RWPE2 (cell line): ENCODE results near the gene EEF1AKMT1.

Experiments
- ATAC-seq: fragments of 200-7000 bp; cut with Tn5 transposase; 3 replicates; pipeline ENCODE4 v1.9.1; 2021; ENCODE audit warnings: low read depth
- DNase-seq: peaks from one replicate; pipeline ENCODE4 v3.0.0-alpha.2; 2020; ENCODE audit warnings: low spot score
- H3K27ac ChIP-seq: fragments of 450-650 bp; 2 replicates; pipeline ENCODE4 v1.5.1; 2017; ENCODE audit warnings: mild to moderate bottlenecking; ENCODE audit not compliant: poor library complexity, severe bottlenecking
- H3K27me3 ChIP-seq: fragments of 250-450 bp; sonication (Bioruptor Pico); 2 replicates; pipeline ENCODE4 v1.5.1; 2021; ENCODE audit warnings: mild to moderate bottlenecking, moderate library complexity; ENCODE audit not compliant: insufficient read depth, poor library complexity, severe bottlenecking
- H3K36me3 ChIP-seq: fragments of 250-450 bp; sonication (Bioruptor Pico); 2 replicates; pipeline ENCODE4 v1.5.1; 2020; ENCODE audit warnings: low read depth, mild to moderate bottlenecking, moderate library complexity
- H3K4me1 ChIP-seq: fragments of 250-450 bp; sonication (Bioruptor Pico); 2 replicates; pipeline ENCODE4 v1.5.1; 2021; ENCODE audit warnings: mild to moderate bottlenecking, moderate library complexity; ENCODE audit not compliant: insufficient read depth, poor library complexity, severe bottlenecking
- H3K4me3 ChIP-seq: fragments of 250-450 bp; sonication (Bioruptor Pico); 2 replicates; pipeline ENCODE4 v1.5.1; 2021; ENCODE audit warnings: mild to moderate bottlenecking, moderate library complexity; ENCODE audit not compliant: severe bottlenecking
- H3K9me3 ChIP-seq: fragments of 250-450 bp; sonication (Bioruptor Pico); 2 replicates; pipeline ENCODE4 v1.5.1; 2021; ENCODE audit warnings: mild to moderate bottlenecking, moderate library complexity; ENCODE audit not compliant: severe bottlenecking
- CTCF ChIP-seq: fragments of 450-650 bp; IDR thresholded peaks from one replicate; pipeline ENCODE4 v1.5.1; 2017; ENCODE audit warnings: mild to moderate bottlenecking, moderate library complexity; ENCODE audit not compliant: poor library complexity, severe bottlenecking

EEF1AKMT1 gene

DNA sequence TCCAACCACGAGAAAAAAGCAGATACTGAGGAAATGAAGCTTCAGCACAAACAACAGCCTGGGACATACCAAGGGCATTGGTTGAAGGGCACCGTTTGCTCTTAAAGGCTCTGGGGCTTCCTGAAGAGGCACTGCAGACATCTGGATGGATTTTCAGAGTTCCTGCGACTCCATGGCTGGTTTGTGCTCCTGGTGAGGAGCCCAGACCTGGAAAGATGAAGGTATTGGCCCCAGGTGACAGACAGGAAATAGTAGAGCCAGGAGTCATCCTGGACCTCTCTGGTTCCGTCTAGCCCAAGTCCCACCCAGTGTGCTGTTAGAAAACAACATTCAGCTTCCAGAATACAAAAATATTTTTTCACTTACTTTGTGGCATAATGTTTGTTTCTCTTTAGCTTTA, 64.0 kb downstream of the EEF1AKMT1 start:
- no peak for DNase-seq
- H3K27ac ChIP-seq = peak overlapping the region; percentile 5
- TF ChIP-seq CTCF = no peak
- no peaks in the 10 kb centered on the region for H3K9me3 ChIP-seq
- H3K4me3 ChIP-seq = no peak overlapping the region
- ATAC-seq = no peak
- peaks cover 8% of the 10 kb centered on the region for H3K4me1 ChIP-seq
- H3K27me3 ChIP-seq = no peaks in the 10 kb centered on the region
- H3K36me3 ChIP-seq = no peaks in the 10 kb centered on the region

DNA sequence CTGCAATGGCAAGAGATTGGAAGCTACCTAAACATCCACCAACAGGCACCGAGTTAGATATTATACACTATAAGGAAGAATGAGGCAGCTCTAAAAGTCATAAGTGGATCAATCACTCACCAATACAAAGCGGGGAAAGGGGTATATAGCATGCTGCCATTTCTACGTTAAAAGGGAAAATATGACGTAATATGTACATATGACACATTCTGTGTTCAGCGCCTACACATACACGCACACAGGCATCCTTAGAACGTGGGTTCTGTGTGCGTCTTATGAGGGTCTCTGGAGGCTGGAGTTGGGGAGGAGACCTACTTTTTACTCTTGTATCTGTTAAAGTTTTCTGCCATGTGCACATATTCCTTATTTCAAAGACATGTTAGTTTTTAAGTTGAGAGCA, 64.4 kb downstream of the EEF1AKMT1 start:
- H3K9me3 ChIP-seq = no peaks in the 10 kb centered on the region
- ATAC-seq = no peak
- DNase-seq = no peak
- H3K4me1 ChIP-seq = peaks cover 8% of the 10 kb centered on the region
- H3K27ac ChIP-seq = peak overlapping the region; percentile 5
- H3K4me3 ChIP-seq = no peak overlapping the region
- H3K27me3 ChIP-seq = no peaks in the 10 kb centered on the region
- no peaks in the 10 kb centered on the region for H3K36me3 ChIP-seq
- TF ChIP-seq CTCF = no peak

DNA sequence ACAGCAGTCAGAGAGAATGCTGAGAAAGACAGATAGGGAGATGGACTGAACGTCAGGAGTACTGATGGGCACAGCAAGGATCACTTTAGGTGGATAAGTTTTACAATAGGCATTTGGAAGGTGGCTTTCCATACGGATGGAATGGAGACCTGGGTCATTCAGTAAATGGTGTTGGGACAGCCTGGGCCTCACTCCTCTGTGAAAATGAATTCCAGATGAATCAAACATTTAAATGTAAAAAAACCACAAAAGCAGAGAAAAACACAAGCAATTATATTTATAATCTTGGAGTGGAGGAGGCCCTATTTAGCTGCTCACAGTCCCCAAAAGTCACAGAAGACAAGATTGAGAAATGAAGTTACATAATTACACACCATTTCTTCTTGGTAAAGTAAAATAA, 65.5 kb downstream of the EEF1AKMT1 start:
- no peak for DNase-seq
- Histone ChIP-seq H3K36me3 (no peaks in the 10 kb centered on the region), H3K4me1 (peaks cover 8% of the 10 kb centered on the region), H3K9me3 (no peaks in the 10 kb centered on the region), H3K27me3 (no peaks in the 10 kb centered on the region), H3K4me3 (no peak overlapping the region), H3K27ac (no peak overlapping the region)
- no peak for ATAC-seq
- TF ChIP-seq CTCF = no peak

DNA sequence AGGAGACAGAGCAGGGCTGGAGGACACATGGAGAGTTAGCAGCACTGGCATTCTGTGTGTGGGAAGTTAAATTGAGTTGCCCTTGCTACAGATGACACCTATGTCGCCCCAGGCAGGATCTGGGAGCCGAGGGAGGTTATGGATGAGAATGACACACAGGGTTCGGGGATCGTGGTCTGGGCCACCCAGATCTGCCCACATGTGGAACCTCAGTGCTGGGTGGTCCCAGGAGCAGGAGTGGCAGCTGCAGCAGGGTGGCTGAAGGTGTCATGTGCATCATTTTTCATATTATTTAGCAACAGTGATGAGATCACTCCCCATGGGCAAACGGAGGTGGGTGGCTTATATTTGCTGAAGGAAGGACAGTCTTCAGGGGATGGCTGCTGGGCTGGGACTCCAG, 67.1 kb downstream of the EEF1AKMT1 start:
- no peak for TF ChIP-seq CTCF
- Histone ChIP-seq H3K4me3 (no peak overlapping the region), H3K27ac (no peak overlapping the region), H3K4me1 (peaks cover 8% of the 10 kb centered on the region), H3K27me3 (no peaks in the 10 kb centered on the region), H3K36me3 (no peaks in the 10 kb centered on the region), H3K9me3 (no peaks in the 10 kb centered on the region)
- DNase-seq = no peak
- ATAC-seq = no peak

DNA sequence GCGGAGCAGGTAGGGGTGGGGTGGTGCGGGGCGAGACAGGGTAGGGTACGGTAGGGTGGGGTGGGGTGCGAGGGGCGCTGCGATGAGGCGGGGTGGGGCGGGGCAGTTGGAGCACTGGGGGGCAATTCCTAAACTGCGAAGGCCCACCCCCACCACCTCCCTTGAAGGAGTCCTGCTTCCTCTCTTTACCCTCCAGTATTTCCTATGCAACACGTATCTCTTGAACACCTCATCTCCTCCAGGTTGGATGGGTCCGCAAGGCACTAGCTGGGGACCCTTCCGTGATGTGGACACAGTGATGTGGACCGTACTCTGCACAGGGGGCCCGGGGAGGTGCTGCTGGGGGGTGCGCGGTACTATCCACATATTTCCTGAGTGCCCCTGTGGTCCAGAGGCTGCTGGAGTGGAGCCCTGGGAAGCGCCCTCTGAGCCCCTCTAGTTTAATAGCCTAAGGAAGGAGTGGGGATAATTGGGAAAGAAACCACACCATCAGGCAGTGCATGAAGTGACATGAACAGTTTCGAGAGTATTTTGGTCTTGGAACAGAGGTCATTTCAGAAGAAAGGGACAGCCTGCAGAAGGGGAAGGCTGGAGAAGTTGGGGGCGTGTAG, 69.2 kb downstream of the EEF1AKMT1 start:
- DNase-seq (no peak), ATAC-seq (peak; percentile 3; the same call in 1 of the 3 replicates)
- Histone ChIP-seq H3K4me1 (peaks cover 5% of the 10 kb centered on the region), H3K9me3 (no peaks in the 10 kb centered on the region), H3K27me3 (no peaks in the 10 kb centered on the region), H3K4me3 (no peak overlapping the region), H3K36me3 (no peaks in the 10 kb centered on the region), H3K27ac (no peak overlapping the region)
- no peak for TF ChIP-seq CTCF
